GM21423 (cell line): ENCODE results near the gene FNDC3B.

Experiments
- ATAC-seq: cut with Tn5 transposase; IDR thresholded peaks from one replicate; pipeline ENCODE4 v1.9.1; 2021; ENCODE audit warnings: mild to moderate bottlenecking, moderate library complexity; ENCODE audit not compliant: unreplicated experiment

The FNDC3B gene

GRCh38 chr3:172376402-172376801, 337.0 kb downstream of the FNDC3B start:
- ATAC-seq: no peak

GRCh38 chr3:172376881-172377280, 337.5 kb downstream of the FNDC3B start:
- no peak for ATAC-seq

GRCh38 chr3:172378439-172378838, 339.1 kb downstream of the FNDC3B start:
- no peak for ATAC-seq

- ATAC-seq: no peak
These were observed 340.0 kb downstream of the FNDC3B start for GRCh38 chr3:172379372-172379771.

- no peak for ATAC-seq
These were observed 341.3 kb downstream of the FNDC3B start for GRCh38 chr3:172380632-172381031.

GRCh38 chr3:172383306-172383796, 344.0 kb downstream of the FNDC3B start:
- ATAC-seq: no peak

- ATAC-seq: no peak
These were observed 345.5 kb downstream of the FNDC3B start for GRCh38 chr3:172384836-172385235.

GRCh38 chr3:172387728-172388127, 348.4 kb downstream of the FNDC3B start:
- ATAC-seq: no peak

- no peak for ATAC-seq
These were observed 349.2 kb downstream of the FNDC3B start for GRCh38 chr3:172388412-172389078.

- ATAC-seq: no peak
These were observed 351.4 kb downstream of the FNDC3B start for GRCh38 chr3:172390792-172391191.

- ATAC-seq: no peak
These were observed 352.4 kb downstream of the FNDC3B start for GRCh38 chr3:172391592-172392302.

GRCh38 chr3:172394692-172395091, 355.3 kb downstream of the FNDC3B start:
- ATAC-seq: no peak

- no peak for ATAC-seq
These were observed 357.0 kb downstream of the FNDC3B start for GRCh38 chr3:172396400-172396799.

- no peak for ATAC-seq
These were observed 358.5 kb downstream of the FNDC3B start for GRCh38 chr3:172397716-172398405.

- no peak for ATAC-seq
These were observed 359.1 kb downstream of the FNDC3B start for GRCh38 chr3:172398484-172398883.

- ATAC-seq: no peak
These were observed 362.7 kb downstream of the FNDC3B start for GRCh38 chr3:172402090-172402489.

GRCh38 chr3:172402892-172403643, 363.7 kb downstream of the FNDC3B start:
- no peak for ATAC-seq

GRCh38 chr3:172404237-172404962, 365.0 kb downstream of the FNDC3B start:
- ATAC-seq: no peak

- no peak for ATAC-seq
These were observed 366.5 kb downstream of the FNDC3B start for GRCh38 chr3:172405914-172406313.

- no peak for ATAC-seq
These were observed 368.5 kb downstream of the FNDC3B start for GRCh38 chr3:172407872-172408271.
